Caco-2 (cell line): ENCODE measurements around the gene EPHA10. TPM values are rescaled to one million over a fixed set of nuclear protein-coding genes. Genes with fewer than 3 reads are reported as not detected.

Source experiments
- BruUV-seq: library from RNA; stranded (reverse); fragments of 400-500 nt; replicated peaks from 2 replicates; lab custom pipeline; 2021; lab: Mats Ljungman, UMichigan
- CTCF ChIA-PET: fragments of 300-600 bp; sonication (Branson Sonifier 250); formaldehyde crosslinking; loops from one replicate; lab custom pipeline; 2022; ENCODE audit warnings: antibody characterized with exemption; lab: Charles Lee
- POLR2A ChIA-PET: fragments of 300-600 bp; sonication (Branson Sonifier 250); formaldehyde crosslinking; loops from one replicate; lab custom pipeline; 2022; ENCODE audit warnings: antibody characterized with exemption; lab: Charles Lee
- DNase-seq, 2 experiments: peaks; one replicate each; pipeline versions ENCODE4 v3.0.0 to v3.0.0-alpha.2; 2020 to 2022
- H3K27me3 ChIP-seq: replicated peaks from 2 replicates; pipeline ENCODE4 v1.6.0; 2011; ENCODE audit warnings: low read length; ENCODE audit not compliant: control insufficient read depth, insufficient read depth
- H3K36me3 ChIP-seq: 2 replicates; pipeline ENCODE4 v1.5.1; 2011; ENCODE audit warnings: low read length; ENCODE audit not compliant: control insufficient read depth, insufficient read depth
- H3K4me1 ChIP-seq: fragments of 250-450 bp; sonication (Bioruptor Pico); 2 replicates; pipeline ENCODE4 v1.5.1; 2020; ENCODE audit warnings: mild to moderate bottlenecking
- H3K4me3 ChIP-seq: 2 replicates; pipeline ENCODE4 v1.5.1; 2011; ENCODE audit warnings: low read depth, mild to moderate bottlenecking, control low read depth, low read length
- H3K9me3 ChIP-seq: fragments of 250-450 bp; sonication (Bioruptor Pico); 2 replicates; pipeline ENCODE4 v1.5.1; 2020; ENCODE audit warnings: mild to moderate bottlenecking, moderate library complexity
- H3K27ac Mint-ChIP-seq: one replicate; pipeline ENCODE4 v1.8.0; 2022; ENCODE audit warnings: mixed read lengths; ENCODE audit not compliant: unreplicated experiment
- H3K27me3 Mint-ChIP-seq: one replicate; pipeline ENCODE4 v1.8.0; 2022; ENCODE audit warnings: mixed read lengths; ENCODE audit not compliant: insufficient read depth, unreplicated experiment
- H3K36me3 Mint-ChIP-seq: one replicate; pipeline ENCODE4 v1.8.0; 2022; ENCODE audit warnings: mild to moderate bottlenecking, mixed read lengths; ENCODE audit not compliant: insufficient read depth, unreplicated experiment
- H3K4me1 Mint-ChIP-seq: one replicate; pipeline ENCODE4 v1.8.0; 2022; ENCODE audit warnings: low read depth, mixed read lengths; ENCODE audit not compliant: unreplicated experiment
- H3K4me3 Mint-ChIP-seq: one replicate; pipeline ENCODE4 v1.8.0; 2022; ENCODE audit warnings: mild to moderate bottlenecking, moderate library complexity, mixed read lengths; ENCODE audit not compliant: unreplicated experiment
- H3K9me3 Mint-ChIP-seq: one replicate; pipeline ENCODE4 v1.8.0; 2022; ENCODE audit warnings: mixed read lengths; ENCODE audit not compliant: unreplicated experiment
- intact Hi-C: fragments of 100-400 bp; cut with micrococcal nuclease; formaldehyde crosslinking; loops from one replicate; pipeline ENCODE4 v1.10.0; 2022; ENCODE audit not compliant: unreplicated experiment
- total RNA-seq: library from RNA; stranded (reverse); gene quantifications from 2 replicates; pipeline ENCODE4 v1.2.3, GENCODE V29; 2022
- TF ChIP-seq, protein P1 (sequence below), 2 experiments: fragments of 200-600 bp in 1 of 2; IDR thresholded peaks; 1 replicate in 1 of 2; 2 replicates in 1 of 2; pipeline versions ENCODE4 v1.5.1 to v1.8.0; 2011 to 2022; ENCODE audit warnings: antibody characterized with exemption in 1 of 2, control low read depth in 1 of 2, inconsistent platforms in 1 of 2, low read depth in 1 of 2, low read length in 1 of 2, mild to moderate bottlenecking in 1 of 2, moderate library complexity in 1 of 2; ENCODE audit not compliant: insufficient read depth in 1 of 2, severe bottlenecking in 1 of 2, unreplicated experiment in 1 of 2

Gene EPHA10
- total RNA-seq, 1 experiment from 2014 or later: 2.8 TPM

- TF ChIP-seq, protein P1, sequence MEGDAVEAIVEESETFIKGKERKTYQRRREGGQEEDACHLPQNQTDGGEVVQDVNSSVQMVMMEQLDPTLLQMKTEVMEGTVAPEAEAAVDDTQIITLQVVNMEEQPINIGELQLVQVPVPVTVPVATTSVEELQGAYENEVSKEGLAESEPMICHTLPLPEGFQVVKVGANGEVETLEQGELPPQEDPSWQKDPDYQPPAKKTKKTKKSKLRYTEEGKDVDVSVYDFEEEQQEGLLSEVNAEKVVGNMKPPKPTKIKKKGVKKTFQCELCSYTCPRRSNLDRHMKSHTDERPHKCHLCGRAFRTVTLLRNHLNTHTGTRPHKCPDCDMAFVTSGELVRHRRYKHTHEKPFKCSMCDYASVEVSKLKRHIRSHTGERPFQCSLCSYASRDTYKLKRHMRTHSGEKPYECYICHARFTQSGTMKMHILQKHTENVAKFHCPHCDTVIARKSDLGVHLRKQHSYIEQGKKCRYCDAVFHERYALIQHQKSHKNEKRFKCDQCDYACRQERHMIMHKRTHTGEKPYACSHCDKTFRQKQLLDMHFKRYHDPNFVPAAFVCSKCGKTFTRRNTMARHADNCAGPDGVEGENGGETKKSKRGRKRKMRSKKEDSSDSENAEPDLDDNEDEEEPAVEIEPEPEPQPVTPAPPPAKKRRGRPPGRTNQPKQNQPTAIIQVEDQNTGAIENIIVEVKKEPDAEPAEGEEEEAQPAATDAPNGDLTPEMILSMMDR (IDR thresholded peaks at IDR 0.05; ENCODE audit: insufficient read depth in 1 of 2, low read depth in 1 of 2, low read length in 1 of 2, severe bottlenecking in 1 of 2, unreplicated experiment in 1 of 2): no peak
- no peaks in the 10 kb centered on the region for H3K9me3 Mint-ChIP-seq
- peaks cover 10% of the 10 kb centered on the region for H3K36me3 Mint-ChIP-seq
- BruUV-seq: no TSS peak
- no peak for DNase-seq
- H3K4me3 ChIP-seq: peak overlapping the region; percentile 71
- CTCF ChIA-PET: no interaction called here
- no peaks in the 10 kb centered on the region; the same call in 1 of the 2 replicates for H3K4me1 ChIP-seq
- H3K4me3 Mint-ChIP-seq: peak overlapping the region; percentile 78
- H3K4me1 Mint-ChIP-seq: no peaks in the 10 kb centered on the region
- H3K27me3 Mint-ChIP-seq: no peaks in the 10 kb centered on the region
- POLR2A ChIA-PET: no interaction called here
- no peaks in the 10 kb centered on the region for H3K27me3 ChIP-seq
- H3K9me3 ChIP-seq: no peaks in the 10 kb centered on the region
- intact Hi-C loops: no loop called here
- H3K27ac Mint-ChIP-seq: no peak overlapping the region
- H3K36me3 ChIP-seq: no peaks in the 10 kb centered on the region
Measured at GRCh38 chr1:37792943-37793686, 28.2 kb upstream of the EPHA10 start.

DNA sequence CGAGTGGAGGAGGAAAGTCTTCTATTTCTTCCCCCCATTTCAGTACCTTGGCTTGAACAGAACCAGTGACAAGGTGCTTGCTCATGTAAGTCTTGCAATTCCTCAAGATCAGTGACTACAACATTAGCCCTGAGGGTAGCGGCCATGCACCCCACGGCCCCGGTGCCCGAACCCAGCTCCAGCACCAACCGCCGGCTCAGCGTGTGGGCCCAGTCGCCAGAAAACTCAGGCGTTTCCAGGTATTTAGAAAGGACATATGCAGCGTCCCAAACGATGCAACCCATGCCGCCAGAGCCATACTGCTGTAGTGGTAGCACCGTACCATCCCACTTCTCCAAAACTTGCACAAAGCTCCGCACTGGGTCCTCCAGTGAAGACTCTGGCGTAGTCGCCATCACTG is 17.6 kb upstream of the EPHA10 start:
- TF ChIP-seq, protein P1 (IDR thresholded peaks at IDR 0.05; ENCODE audit: insufficient read depth in 1 of 2, low read depth in 1 of 2, low read length in 1 of 2, severe bottlenecking in 1 of 2, unreplicated experiment in 1 of 2): no peak
- CTCF ChIA-PET: no interaction called here
- Histone ChIP-seq H3K36me3 (no peaks in the 10 kb centered on the region), H3K9me3 (no peaks in the 10 kb centered on the region), H3K27me3 (no peaks in the 10 kb centered on the region), H3K4me1 (no peaks in the 10 kb centered on the region), H3K4me3 (no peak overlapping the region)
- H3K27me3 Mint-ChIP-seq: peaks cover 13% of the 10 kb centered on the region
- intact Hi-C loops: no loop called here
- no peaks in the 10 kb centered on the region for H3K36me3 Mint-ChIP-seq
- H3K9me3 Mint-ChIP-seq: no peaks in the 10 kb centered on the region
- no peak overlapping the region for H3K27ac Mint-ChIP-seq
- POLR2A ChIA-PET: no interaction called here
- H3K4me3 Mint-ChIP-seq: no peak overlapping the region
- BruUV-seq: no TSS peak
- H3K4me1 Mint-ChIP-seq: no peaks in the 10 kb centered on the region
- no peak for DNase-seq

DNA sequence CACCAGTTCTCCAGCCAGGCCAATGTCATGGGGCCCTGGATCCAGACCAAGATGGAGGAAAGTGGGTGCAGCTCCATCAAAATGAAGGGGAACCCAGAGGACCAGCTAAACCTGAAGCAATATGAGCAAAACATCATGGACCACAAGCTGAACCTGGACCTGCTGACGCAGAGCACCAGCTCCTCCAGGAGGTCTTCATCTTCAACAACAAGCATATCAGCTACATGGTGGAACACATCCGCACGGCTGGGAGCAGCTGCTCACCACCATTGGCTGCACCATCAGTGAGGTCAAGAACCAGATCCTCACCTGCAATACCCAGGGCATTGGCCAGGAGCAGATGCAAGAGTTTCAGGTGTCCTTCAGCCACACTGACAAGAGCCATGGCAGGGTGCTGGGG is 13.7 kb upstream of the EPHA10 start:
- Histone ChIP-seq H3K4me3 (no peak overlapping the region), H3K4me1 (no peaks in the 10 kb centered on the region), H3K27me3 (no peaks in the 10 kb centered on the region), H3K9me3 (no peaks in the 10 kb centered on the region), H3K36me3 (no peaks in the 10 kb centered on the region)
- ChIA-PET CTCF (no interaction called here), POLR2A (no interaction called here)
- TF ChIP-seq, protein P1 (IDR thresholded peaks at IDR 0.05; ENCODE audit: insufficient read depth in 1 of 2, low read depth in 1 of 2, low read length in 1 of 2, severe bottlenecking in 1 of 2, unreplicated experiment in 1 of 2): no peak
- Mint-ChIP-seq H3K4me1 (no peaks in the 10 kb centered on the region), H3K4me3 (no peak overlapping the region), H3K27ac (no peak overlapping the region), H3K27me3 (peaks cover 5% of the 10 kb centered on the region), H3K36me3 (no peaks in the 10 kb centered on the region), H3K9me3 (no peaks in the 10 kb centered on the region)
- DNase-seq: no peak
- no TSS peak for BruUV-seq
- intact Hi-C loops: no loop called here
